HG03378 (cell line): ENCODE measurements around the gene ATG9A.

Source experiments
- ATAC-seq: cut with Tn5 transposase; IDR thresholded peaks from one replicate; pipeline ENCODE4 v1.9.1; 2021; ENCODE audit warnings: mild to moderate bottlenecking, moderate library complexity; ENCODE audit not compliant: unreplicated experiment

Gene ATG9A

GRCh38 chr2:219252900-219253752, 23.7 kb upstream of the ATG9A start, which contains the start of gene TUBA4B:
TSS of gene TUBA4B (plus strand) at chr2:219253243. CDS start at chr2:219253408, 165 bp downstream.
- no peak for ATAC-seq

- no peak for ATAC-seq
Observed at GRCh38 chr2:219252570-219252899, 23.1 kb upstream of the ATG9A start.

DNA sequence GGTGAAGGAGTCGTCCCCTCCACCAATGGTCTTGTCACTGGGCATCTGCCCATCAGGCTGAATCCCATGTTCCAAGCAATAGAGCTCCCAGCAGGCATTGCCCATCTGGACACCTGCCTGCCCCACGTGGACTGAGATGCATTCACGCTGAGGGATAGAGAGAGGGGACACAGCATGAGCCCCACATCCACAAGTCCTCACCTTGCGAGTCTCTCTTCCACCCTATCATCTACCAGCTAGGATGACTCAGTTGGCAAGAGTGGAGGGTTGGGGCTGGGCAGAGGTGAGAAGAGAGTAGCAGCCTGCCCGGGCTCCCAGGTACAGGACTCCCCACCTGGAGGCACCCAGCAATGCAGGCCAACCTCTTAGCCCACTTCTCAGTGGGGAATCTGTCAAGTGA, 22.6 kb upstream of the ATG9A start:
- no peak for ATAC-seq

GRCh38 chr2:219251656-219252055, 22.2 kb upstream of the ATG9A start:
- no peak for ATAC-seq

DNA sequence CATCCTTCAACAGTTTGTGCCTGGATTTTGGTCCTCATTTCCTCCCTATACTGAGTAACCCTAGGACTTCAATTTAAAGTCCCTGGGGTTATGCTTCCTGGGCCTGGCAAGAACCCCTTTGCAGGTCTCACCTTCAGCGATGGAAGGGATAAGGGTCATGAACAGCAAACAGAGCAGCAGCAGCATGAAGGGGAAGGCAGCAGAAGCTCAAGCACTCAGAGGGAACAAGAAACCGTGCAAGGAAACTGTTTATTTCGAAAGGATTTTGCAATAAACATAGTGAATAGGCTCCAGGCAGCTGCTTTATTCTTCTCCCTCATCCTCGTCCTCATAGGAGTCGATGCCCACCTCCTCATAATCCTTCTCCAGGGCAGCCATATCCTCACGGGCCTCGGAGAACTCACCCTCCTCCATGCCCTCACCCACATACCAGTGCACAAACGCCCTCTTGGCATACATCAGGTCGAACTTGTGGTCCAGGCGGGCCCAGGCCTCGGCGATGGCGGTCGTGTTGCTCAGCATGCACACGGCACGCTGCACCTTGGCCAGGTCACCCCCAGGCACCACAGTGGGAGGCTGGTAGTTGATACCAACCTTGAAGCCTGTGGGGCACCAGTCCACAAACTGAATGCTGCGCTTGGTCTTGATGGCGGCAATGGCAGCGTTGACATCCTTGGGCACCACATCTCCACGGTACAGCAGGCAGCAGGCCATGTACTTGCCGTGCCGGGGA, 20.8 kb upstream of the ATG9A start:
- ATAC-seq = no peak

GRCh38 chr2:219249203-219249980, 20.0 kb upstream of the ATG9A start:
- ATAC-seq = peak; percentile 43

GRCh38 chr2:219248845-219249202, 19.4 kb upstream of the ATG9A start:
- ATAC-seq = no peak

DNA sequence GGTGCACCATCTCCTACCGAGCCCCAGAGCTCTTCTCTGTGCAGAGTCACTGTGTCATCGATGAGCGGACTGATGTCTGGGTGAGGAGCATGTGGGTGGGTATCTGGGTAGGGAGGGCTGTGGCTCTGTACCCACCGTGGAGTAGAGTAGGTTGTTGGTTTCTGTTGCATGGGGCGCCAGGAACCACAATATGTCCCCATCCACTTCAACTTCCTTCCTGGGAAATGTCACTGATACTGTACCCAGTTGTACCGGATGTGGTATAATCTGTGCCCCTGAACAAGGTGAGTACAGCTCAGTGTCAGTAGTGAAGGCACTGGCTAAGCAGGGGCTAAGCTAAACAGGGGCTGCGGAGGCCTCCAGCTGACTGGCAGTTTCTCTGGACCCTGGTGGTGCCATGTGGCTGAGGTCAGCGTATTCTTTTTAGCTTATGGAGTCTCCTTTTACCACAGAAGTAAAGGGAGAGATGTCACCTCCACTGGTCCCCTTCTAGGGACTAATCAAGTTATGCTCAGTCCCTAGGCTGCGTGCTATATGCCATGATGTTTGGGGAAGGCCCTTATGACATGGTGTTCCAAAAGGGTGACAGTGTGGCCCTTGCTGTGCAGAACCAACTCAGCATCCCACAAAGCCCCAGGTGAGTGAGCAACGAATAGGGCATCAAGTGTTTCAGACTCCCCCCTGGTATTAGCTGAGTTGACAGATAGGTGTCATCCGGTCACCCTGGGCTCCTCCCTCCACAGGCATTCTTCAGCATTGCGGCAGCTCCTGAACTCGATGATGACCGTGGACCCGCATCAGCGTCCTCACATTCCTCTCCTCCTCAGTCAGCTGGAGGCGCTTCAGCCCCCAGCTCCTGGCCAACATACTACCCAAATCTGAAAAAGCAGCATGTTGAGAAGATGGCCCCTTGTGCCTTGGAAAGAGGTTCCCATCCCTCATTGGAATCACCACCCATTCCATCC, 18.5 kb upstream of the ATG9A start:
- ATAC-seq = no peak

DNA sequence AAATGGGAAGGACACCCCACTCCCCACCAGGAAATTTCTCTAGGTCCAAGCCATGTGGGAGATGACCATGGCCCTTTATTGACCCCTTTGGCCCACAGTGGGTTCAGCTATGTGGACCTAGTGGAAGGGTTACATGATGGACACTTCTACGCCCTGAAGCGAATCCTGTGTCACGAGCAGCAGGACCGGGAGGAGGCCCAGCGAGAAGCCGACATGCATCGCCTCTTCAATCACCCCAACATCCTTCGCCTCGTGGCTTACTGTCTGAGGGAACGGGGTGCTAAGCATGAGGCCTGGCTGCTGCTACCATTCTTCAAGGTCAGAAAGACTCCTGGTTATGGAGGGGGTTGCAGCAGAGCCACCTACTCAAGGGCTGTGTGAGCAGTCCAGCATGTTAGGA, 17.1 kb upstream of the ATG9A start:
- ATAC-seq = no peak

DNA sequence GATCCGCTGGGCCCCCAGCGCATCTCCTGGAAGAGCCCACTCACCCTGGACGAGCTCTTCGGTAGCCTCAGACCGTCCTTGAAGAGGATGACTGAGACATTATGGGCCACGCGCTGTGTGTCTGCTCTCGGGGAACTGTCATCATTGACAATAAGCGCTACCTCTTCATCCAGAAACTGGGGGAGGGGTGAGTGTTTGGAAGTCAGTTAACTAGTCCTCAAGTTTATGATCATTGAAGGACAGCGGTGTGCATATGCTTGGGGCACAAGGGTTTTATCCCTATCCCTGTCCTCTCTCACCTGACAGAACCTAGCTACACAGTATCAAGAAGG, 16.4 kb upstream of the ATG9A start:
- no peak for ATAC-seq

GRCh38 chr2:219245148-219245898, 15.9 kb upstream of the ATG9A start, which contains the start of the genes GLB1L and STK16:
TSS of gene GLB1L (minus strand) at chr2:219245444. CDS start at chr2:219243573, 1,871 bp downstream.
TSS of gene STK16 (plus strand) at chr2:219245479. CDS start at chr2:219246000, 521 bp downstream.
- ATAC-seq = peak; percentile 65

DNA sequence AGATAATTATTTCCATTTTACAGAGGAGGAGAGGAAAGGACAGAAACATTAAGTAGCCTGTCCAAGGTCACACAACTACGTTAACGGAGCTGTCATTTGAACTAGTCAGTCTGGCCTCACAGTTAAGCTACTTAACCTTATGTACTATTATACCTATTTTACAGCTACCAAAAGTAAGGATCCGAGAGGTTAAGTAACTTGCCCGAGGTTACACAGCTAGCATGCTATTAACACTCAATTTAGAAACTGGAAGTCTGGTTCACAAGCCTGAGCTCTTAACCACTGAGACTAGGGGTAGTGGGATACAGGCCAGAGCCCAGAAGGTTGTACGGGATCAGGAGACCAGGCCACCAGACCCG, 15.3 kb upstream of the ATG9A start:
- ATAC-seq = no peak

DNA sequence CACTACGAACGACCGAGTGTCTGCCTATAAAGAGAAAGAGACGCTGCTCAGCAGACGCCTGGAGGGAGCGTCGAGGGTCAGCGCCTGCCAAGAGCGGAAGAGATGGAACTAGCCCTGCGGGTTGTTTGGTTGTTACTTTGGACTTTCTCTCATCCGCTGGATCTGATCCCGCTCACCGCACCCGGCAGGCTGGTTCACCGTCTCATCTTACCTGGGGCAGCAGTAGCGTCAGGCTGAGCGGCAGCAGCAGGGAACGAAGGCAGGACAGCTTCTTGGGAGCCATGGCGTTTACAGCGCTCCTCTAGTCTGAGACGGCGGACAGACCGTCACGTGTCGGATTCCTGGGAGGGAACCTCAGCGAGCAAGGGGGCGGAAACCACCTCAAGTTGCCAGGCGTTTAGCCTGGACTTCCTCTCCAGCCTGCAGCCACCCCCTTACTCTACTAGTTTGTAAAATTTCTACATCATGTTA, 13.9 kb upstream of the ATG9A start:
- no peak for ATAC-seq

DNA sequence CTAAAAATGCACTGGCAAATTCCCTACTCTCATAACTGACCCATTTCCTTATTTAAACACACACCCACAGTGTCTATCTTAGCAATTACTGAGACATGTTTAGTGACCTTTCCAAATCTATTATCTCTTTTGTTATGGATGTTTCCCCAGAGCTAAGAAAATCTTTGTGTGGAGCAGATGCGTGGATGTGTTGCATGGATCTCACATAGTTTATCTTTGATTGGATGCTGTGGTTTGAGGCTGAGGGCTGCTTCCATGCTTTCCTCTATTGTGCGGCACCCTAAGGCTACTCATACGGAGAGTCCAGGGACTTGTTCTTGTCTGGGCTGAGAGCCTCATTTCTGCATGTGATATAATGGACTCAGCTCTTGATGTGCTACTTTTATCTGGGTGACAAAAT, 4.9 kb upstream of the ATG9A start:
- ATAC-seq = no peak

GRCh38 chr2:219230059-219230540, 664 bp upstream of the ATG9A start:
- peak; percentile 6 for ATAC-seq

- ATAC-seq = peak; percentile 6
Observed at GRCh38 chr2:219228911-219229304, 528 bp downstream of the ATG9A start.

GRCh38 chr2:219228041-219228910, 1.2 kb downstream of the ATG9A start:
- ATAC-seq = no peak

DNA sequence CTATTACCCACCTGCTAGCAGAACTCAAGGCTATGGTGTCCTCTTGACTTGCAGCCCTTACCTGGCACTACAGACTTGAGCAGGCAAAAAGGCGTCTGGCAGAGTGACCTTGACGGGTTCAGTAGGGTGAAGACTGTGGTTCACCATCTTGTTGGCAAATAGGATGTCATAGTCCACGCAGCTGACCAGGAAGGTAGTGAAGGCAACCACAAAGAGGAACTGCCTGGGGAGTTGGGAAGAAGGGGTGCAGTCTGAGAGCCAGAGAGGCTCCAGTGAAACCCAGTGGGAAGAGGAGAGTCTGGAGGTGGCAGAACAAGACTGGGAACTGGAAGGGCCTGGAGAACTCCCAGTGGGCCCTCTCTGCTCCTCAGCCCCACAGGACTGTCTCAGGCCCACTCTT, 4.1 kb downstream of the ATG9A start:
- ATAC-seq = no peak
